NCI-H2171 treated with DMSO at 0.1 percent for 48 hours (cell line): ENCODE results near the gene UBE2K.
"Not testable (repeated sequence)": the region's sequence is repeated elsewhere in the genome, so short reads cannot be mapped to it uniquely, and the experiment has no call there.

ENCODE experiments used
- DNase-seq: peaks from one replicate; lab custom pipeline; 2025; lab: John Stamatoyannopoulos, UW

The UBE2K gene

GRCh38 chr4:39802005-39802404, 104.1 kb downstream of the UBE2K start:
- no peak for DNase-seq

GRCh38 chr4:39808231-39808749, 110.4 kb downstream of the UBE2K start:
- no peak for DNase-seq

- DNase-seq, result no peak
Observed at GRCh38 chr4:39812500-39812899, 114.6 kb downstream of the UBE2K start.

GRCh38 chr4:39813033-39813432, 115.1 kb downstream of the UBE2K start:
- not testable (repeated sequence) for DNase-seq

- not testable (repeated sequence) for DNase-seq
Observed at GRCh38 chr4:39813761-39814160, 115.8 kb downstream of the UBE2K start.

- no peak for DNase-seq
Observed at GRCh38 chr4:39814403-39815185, 116.7 kb downstream of the UBE2K start.

- no peak for DNase-seq
Observed at GRCh38 chr4:39818646-39819045, 120.7 kb downstream of the UBE2K start.

GRCh38 chr4:39820186-39820585, 122.2 kb downstream of the UBE2K start:
- DNase-seq, result no peak

GRCh38 chr4:39821951-39822350, 124.0 kb downstream of the UBE2K start:
- no peak for DNase-seq

GRCh38 chr4:39822662-39823061, 124.7 kb downstream of the UBE2K start:
- no peak for DNase-seq

GRCh38 chr4:39823191-39823590, 125.3 kb downstream of the UBE2K start:
- no peak for DNase-seq

- no peak for DNase-seq
Observed at GRCh38 chr4:39825090-39825489, 127.2 kb downstream of the UBE2K start.

- DNase-seq, result no peak
Observed at GRCh38 chr4:39825741-39826231, 127.8 kb downstream of the UBE2K start.
